Adipocyte (in vitro differentiated cells): Measurements from ENCODE around the gene LNP1.
A peak's percentile ranks its signal among the peaks of the same experiment; 100 is the strongest.

Experiments used
- DNase-seq: peaks from one replicate; pipeline ENCODE4 v3.0.0-alpha.2; 2015; ENCODE audit warnings: low read depth
- H3K27me3 ChIP-seq: replicated peaks from 2 replicates; pipeline ENCODE4 v1.7.0; 2013; ENCODE audit warnings: mild to moderate bottlenecking, low read length, moderate library complexity; ENCODE audit not compliant: control insufficient read depth, insufficient read depth
- H3K36me3 ChIP-seq: 2 replicates; pipeline ENCODE4 v1.7.0; 2013; ENCODE audit warnings: low read length, mild to moderate bottlenecking, moderate library complexity; ENCODE audit not compliant: control insufficient read depth, insufficient read depth, severe bottlenecking
- H3K4me1 ChIP-seq: 2 replicates; pipeline ENCODE4 v1.7.0; 2013; ENCODE audit warnings: mild to moderate bottlenecking, low read length, moderate library complexity; ENCODE audit not compliant: control insufficient read depth, insufficient read depth
- H3K4me3 ChIP-seq: 2 replicates; pipeline ENCODE4 v1.7.0; 2013; ENCODE audit warnings: mild to moderate bottlenecking, low read length, moderate library complexity
- H3K9ac ChIP-seq: 2 replicates; pipeline ENCODE4 v1.7.0; 2013; ENCODE audit warnings: mild to moderate bottlenecking, low read length, moderate library complexity
- H3K9me3 ChIP-seq: 2 replicates; pipeline ENCODE4 v1.7.0; 2013; ENCODE audit warnings: mild to moderate bottlenecking, low read length, moderate library complexity; ENCODE audit not compliant: control insufficient read depth

Gene LNP1

DNA sequence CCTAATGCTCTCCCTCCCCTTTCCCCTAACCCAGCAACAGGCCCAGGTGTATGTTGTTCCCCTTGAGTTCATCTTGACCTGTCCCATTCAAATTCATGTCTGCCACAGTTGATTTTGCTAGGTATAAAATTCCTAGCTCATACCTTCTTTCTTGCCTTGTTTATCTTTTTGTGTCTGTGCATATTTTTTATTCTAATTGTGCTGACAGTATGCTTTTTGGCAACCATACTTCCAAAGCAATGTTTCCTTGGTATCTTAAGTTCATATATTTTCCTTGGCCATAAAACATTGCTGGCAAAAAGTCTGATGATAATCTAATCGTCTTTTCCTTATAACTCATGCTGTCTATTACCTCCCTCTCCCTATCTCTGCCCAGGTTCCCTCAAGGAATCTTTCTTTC, 15.5 kb downstream of the LNP1 start:
- H3K4me3 ChIP-seq: no peak overlapping the region
- no peaks in the 10 kb centered on the region for H3K36me3 ChIP-seq
- H3K27me3 ChIP-seq: no peaks in the 10 kb centered on the region
- no peak for DNase-seq
- no peaks in the 10 kb centered on the region for H3K4me1 ChIP-seq
- H3K9me3 ChIP-seq: no peaks in the 10 kb centered on the region
- H3K9ac ChIP-seq: no peak overlapping the region

DNA sequence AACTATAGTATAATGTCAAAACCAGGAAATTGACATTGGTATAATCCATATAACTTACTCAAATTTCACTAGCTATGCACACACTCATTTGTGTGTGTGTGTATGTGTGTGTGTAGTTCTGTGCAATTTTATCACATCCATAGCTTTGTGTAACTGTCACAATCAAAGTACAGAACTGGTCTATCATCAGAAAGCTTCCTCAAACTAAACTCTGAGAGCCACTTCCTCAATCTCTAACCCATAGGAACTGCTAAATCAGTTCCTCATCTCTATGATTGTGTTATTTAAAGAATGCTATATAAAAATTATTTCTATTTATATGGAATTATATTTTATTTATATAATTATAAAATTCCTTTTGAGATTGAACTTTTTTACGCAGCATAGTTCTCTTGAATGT, 18.1 kb downstream of the LNP1 start:
- no peak overlapping the region for H3K9ac ChIP-seq
- no peaks in the 10 kb centered on the region for H3K4me1 ChIP-seq
- H3K4me3 ChIP-seq: no peak overlapping the region
- no peaks in the 10 kb centered on the region for H3K9me3 ChIP-seq
- H3K27me3 ChIP-seq: no peaks in the 10 kb centered on the region
- H3K36me3 ChIP-seq: no peaks in the 10 kb centered on the region
- no peak for DNase-seq

DNA sequence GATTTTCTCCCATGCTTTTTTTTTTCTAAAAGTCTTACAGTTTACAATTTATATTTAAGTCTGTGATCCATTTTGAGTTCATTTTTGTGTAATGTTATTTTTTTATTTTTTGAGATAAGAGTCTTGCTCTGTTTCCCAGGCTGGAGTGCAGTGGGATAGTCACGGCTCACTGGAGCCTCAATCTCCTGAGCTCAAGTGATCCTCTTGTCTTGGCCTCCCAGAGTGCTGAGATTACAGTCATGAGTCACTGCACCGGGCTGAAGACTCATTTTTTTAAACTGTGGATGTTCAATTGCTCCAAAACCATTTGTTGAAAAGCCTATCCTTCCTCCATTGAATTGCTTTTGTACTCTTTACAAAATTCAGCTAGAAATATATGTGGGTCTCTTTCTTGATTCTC, 19.5 kb downstream of the LNP1 start:
- DNase-seq: no peak
- no peaks in the 10 kb centered on the region for H3K9me3 ChIP-seq
- no peak overlapping the region for H3K9ac ChIP-seq
- no peaks in the 10 kb centered on the region for H3K27me3 ChIP-seq
- H3K4me1 ChIP-seq: peaks cover 2% of the 10 kb centered on the region
- no peaks in the 10 kb centered on the region for H3K36me3 ChIP-seq
- H3K4me3 ChIP-seq: no peak overlapping the region

DNA sequence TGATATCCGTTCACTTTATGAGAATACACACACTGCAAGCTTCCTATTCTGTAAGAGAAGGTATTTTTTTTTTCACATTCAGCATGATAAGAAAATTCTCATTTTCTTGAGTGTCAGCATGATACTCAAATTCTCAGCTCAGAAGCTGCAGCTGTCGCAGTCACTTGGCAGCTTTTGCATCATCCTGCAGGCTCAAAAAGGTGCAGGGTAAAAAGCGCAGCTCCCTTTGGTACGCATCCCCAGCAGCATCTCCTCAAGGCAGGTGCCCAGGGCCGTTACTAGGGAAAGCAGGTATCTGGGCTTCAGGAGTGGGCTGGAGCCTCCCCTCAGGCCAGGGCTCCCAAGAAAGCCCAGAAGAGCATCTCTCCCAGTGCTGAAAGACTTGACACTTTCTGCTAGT, 22.3 kb downstream of the LNP1 start:
- DNase-seq: no peak
- H3K4me3 ChIP-seq: no peak overlapping the region

DNA sequence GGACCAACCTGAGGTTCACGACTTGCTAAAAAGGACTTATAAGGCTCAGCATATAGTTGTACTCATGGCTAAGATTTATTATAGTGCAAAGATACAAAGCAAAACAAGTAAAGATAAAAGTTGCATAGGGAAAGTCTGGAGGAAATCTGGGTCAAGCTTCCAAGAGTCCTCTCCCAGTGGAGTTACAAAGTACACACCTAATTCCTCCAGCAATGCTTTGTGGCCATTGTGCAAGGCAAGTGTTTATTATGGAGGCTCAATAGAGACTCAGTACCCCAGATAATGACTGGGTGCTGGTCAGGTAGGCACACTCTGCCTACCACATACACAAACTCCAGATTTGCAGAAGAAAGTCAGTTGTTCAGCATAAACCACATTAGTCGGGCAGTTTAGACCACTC, 22.9 kb downstream of the LNP1 start:
- H3K36me3 ChIP-seq: no peaks in the 10 kb centered on the region
- H3K9me3 ChIP-seq: no peaks in the 10 kb centered on the region
- no peak for DNase-seq
- peaks cover 12% of the 10 kb centered on the region for H3K4me1 ChIP-seq
- H3K27me3 ChIP-seq: no peaks in the 10 kb centered on the region
- H3K9ac ChIP-seq: no peak overlapping the region
- no peak overlapping the region for H3K4me3 ChIP-seq

More for the DNA sequence above, 22.3 kb downstream of the LNP1 start:
- H3K36me3 ChIP-seq: no peaks in the 10 kb centered on the region
- H3K9me3 ChIP-seq: no peaks in the 10 kb centered on the region
- H3K4me1 ChIP-seq: peaks cover 12% of the 10 kb centered on the region
- H3K9ac ChIP-seq: no peak overlapping the region
- H3K27me3 ChIP-seq: no peaks in the 10 kb centered on the region

DNA sequence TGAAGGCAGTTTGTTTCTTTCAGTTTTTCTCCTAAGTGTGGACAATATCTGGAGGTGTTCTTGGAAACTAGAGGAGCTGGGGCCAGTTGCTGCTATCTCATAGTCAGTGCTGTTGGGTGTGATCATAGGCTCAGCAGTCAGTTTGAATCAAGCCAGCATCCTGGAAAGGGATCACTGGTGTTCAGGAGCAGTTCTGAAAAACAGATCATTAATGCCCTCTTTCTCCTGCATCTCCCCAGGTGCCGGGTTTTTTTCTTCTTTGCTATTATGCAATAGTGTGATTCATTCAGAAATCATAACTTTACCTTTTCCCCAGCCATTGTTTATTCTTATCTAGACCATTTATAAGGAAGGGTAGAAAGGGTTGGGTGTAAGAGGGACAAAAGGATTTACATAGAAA, 24.0 kb downstream of the LNP1 start:
- Histone ChIP-seq H3K9me3 (no peaks in the 10 kb centered on the region), H3K9ac (no peak overlapping the region), H3K27me3 (no peaks in the 10 kb centered on the region), H3K36me3 (no peaks in the 10 kb centered on the region), H3K4me1 (peaks cover 19% of the 10 kb centered on the region), H3K4me3 (no peak overlapping the region)
- DNase-seq: no peak

DNA sequence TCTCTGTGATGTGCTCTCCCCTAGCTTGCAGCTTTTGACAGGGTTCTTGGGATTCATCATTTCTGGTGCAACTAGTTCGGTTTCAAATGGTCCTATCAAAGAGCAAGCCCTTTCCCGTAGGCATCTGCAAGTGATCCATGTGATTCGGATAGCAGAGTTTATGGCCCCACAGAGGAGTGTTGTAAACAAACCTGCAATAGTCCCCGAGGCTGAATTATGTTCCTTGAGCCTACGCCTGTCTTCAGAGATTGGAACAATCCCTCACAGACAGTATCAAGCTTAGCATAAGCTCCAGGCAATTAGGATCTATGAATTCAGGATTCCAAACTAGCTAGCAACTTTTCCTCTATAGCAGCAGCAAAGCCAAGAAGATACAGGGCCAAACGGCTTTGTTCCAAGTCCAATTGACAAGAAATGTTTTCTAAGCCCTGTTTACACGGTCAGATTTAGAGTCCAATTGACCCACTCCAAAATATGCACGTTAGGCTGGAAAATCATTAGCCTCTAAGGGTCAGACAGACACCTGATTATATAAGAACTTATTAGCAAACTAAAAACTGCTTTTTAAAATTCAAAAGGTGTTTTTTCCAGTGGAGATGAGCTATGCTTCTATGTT, 24.8 kb downstream of the LNP1 start:
- no peaks in the 10 kb centered on the region for H3K36me3 ChIP-seq
- no peaks in the 10 kb centered on the region for H3K9me3 ChIP-seq
- H3K27me3 ChIP-seq: no peaks in the 10 kb centered on the region
- no peak overlapping the region for H3K9ac ChIP-seq
- no peak overlapping the region for H3K4me3 ChIP-seq
- H3K4me1 ChIP-seq: peaks cover 20% of the 10 kb centered on the region
- DNase-seq: no peak

DNA sequence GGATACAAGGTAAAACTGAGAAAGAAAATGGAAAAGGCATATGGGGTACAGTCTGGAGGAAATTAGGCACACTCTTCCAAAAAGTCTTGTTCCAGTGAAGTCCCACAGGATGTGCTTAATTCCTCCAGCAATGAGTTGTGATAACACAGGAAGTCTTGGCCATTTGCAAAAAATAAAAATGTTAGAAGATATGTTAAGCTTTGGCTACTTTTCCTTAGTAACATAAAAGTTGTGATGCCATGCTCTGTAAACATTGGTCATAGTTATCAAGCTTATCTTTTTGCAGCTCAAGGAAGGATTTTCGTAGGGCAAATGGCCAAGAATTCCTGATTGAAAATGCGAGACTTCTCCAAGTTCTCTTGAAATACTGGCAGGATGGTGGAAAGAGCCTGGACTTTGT, 26.4 kb downstream of the LNP1 start:
- peak overlapping the region; percentile 57 for H3K4me3 ChIP-seq
- H3K27me3 ChIP-seq: no peaks in the 10 kb centered on the region
- DNase-seq: no peak
- no peaks in the 10 kb centered on the region for H3K36me3 ChIP-seq
- H3K9me3 ChIP-seq: no peaks in the 10 kb centered on the region
- H3K9ac ChIP-seq: no peak overlapping the region
- H3K4me1 ChIP-seq: peaks cover 20% of the 10 kb centered on the region

DNA sequence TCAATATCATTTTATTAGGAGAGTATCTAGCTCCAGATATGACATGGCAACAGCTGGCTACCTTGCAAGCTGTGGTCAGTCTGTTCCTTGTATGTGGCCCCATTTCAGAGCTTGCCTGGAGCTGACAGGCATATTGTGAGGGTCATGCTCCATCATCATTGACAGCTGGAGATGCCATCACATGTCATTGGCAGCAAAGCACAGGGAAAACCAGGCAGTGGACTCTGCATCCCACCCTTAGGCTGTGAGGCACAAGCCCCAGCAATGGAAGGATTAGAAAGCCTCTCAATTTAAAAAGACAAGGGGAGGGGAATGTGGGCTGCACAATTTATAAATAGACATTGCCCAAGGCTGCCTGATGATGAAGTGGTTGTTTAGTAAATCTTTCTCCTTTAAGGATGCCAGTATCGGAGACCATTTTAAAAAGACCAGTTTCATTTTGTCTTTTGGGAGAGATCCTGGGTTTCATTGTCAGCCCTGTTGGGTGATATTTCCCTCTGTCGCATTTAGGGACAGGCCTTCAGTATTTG, 27.9 kb downstream of the LNP1 start:
- Histone ChIP-seq H3K4me3 (no peak overlapping the region), H3K36me3 (no peaks in the 10 kb centered on the region)
- peak; percentile 1 for DNase-seq

DNA sequence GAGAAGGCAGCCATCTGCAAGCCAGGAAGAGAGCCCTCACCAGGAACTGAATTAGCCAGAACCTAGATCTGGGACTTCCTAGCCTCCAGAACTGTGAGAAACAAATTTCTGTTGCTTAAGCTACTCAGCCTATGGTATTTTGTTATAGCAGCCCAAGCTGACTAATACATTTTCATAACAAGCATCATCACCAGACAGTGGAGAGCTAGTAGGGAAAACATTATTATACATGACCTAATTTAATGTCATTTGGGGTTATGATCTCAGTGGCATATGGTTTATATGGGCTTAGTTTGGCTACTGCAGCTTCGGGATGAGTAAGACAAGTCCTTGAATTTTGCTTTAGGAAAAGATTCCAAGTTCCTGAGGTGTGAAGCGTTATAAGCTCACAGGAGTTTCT, 35.6 kb downstream of the LNP1 start:
- H3K9me3 ChIP-seq: peaks cover 13% of the 10 kb centered on the region
- H3K36me3 ChIP-seq: no peaks in the 10 kb centered on the region
- no peak overlapping the region for H3K4me3 ChIP-seq
- H3K27me3 ChIP-seq: no peaks in the 10 kb centered on the region
- peaks cover 3% of the 10 kb centered on the region for H3K4me1 ChIP-seq
- DNase-seq: no peak
- H3K9ac ChIP-seq: no peak overlapping the region

More for the DNA sequence above, 27.9 kb downstream of the LNP1 start:
- peaks cover 3% of the 10 kb centered on the region for H3K9me3 ChIP-seq
- peaks cover 20% of the 10 kb centered on the region for H3K4me1 ChIP-seq
- no peaks in the 10 kb centered on the region for H3K27me3 ChIP-seq
- H3K9ac ChIP-seq: no peak overlapping the region

DNA sequence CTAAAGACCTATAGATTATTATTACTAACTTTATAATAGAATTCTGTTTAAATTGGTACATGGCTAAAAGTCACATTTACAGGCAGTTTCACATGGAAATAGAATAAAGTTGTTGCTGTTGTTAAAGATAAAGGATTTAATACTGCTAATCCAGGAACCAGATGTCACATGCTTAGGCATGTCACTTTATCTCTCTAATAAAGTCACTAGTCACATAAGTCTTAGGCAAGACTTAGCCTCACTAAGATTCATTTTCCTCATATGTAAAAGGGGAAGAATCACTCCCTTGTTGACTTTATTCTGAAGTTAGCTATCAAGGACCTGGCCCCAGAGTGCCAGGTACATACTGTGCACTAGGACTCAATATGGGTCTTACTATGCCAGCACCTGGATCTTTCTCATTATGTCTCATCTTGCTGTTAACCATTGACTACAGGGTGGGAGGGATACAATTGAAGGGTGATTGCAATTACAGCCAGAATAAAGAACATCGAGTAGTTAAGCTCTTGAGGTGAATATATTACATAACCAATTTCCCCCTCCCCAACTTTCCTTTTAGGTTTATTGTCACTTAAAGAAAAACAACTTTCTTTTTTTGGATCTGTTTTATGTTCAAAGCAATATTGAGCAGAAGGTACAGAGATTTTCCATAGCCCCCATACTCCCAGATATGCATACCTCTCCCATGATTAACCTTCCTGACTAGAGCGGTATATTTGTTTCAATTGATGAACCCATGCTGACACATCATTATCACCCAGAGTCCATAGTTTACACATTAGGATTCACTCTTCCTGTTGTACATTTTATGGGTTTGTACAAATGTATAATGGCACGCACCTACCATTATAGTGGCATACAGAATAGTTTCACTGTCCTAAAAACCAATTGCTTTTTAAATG, 36.6 kb downstream of the LNP1 start:
- Histone ChIP-seq H3K4me3 (no peak overlapping the region), H3K4me1 (peaks cover 3% of the 10 kb centered on the region), H3K36me3 (no peaks in the 10 kb centered on the region), H3K9ac (no peak overlapping the region), H3K27me3 (no peaks in the 10 kb centered on the region), H3K9me3 (peaks cover 13% of the 10 kb centered on the region)
- DNase-seq: no peak
